Measurements from ENCODE around the gene TGFBR1.

- no peak for TF ChIP-seq POLR2AphosphoS5 (IDR thresholded peaks at IDR 0.05)
- no peak for TF ChIP-seq CTCF (IDR thresholded peaks at IDR 0.05)
Observed at GRCh38 chr9:99090336-99091130, 14.4 kb upstream of the TGFBR1 start.
